ENCODE measurements around the gene IPO13.

DNA sequence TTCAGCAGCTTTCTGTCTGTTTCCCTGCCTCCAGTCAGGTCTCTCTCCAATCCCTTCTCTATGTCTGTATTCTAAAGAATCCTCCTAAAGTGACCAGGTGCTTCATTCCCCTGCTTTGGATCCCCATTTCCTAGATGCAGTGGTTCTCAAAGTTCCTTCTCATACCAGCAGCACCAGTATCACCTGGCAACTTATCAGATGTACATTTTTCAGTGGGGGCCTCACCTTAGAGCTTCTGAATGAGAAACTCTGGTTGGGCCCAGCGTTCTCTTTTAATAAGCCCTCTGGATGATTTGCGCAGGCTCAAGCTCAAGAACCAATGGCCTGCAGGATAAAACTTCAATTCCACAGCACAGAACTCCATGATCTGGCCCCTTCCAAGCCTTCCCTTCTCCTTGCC is 38.5 kb upstream of the IPO13 start:
- no peak for TF ChIP-seq POLR2A (IDR thresholded peaks at IDR 0.05)
- TF ChIP-seq, protein P1, sequence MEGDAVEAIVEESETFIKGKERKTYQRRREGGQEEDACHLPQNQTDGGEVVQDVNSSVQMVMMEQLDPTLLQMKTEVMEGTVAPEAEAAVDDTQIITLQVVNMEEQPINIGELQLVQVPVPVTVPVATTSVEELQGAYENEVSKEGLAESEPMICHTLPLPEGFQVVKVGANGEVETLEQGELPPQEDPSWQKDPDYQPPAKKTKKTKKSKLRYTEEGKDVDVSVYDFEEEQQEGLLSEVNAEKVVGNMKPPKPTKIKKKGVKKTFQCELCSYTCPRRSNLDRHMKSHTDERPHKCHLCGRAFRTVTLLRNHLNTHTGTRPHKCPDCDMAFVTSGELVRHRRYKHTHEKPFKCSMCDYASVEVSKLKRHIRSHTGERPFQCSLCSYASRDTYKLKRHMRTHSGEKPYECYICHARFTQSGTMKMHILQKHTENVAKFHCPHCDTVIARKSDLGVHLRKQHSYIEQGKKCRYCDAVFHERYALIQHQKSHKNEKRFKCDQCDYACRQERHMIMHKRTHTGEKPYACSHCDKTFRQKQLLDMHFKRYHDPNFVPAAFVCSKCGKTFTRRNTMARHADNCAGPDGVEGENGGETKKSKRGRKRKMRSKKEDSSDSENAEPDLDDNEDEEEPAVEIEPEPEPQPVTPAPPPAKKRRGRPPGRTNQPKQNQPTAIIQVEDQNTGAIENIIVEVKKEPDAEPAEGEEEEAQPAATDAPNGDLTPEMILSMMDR (IDR thresholded peaks at IDR 0.05) = no peak

Measured in esophagus squamous epithelium (tissue), 4 donors.